Measurements from ENCODE around the gene CYP2F1.
A peak's percentile ranks its signal among the peaks of the same experiment; 100 is the strongest.

The CYP2F1 gene

GRCh38 chr19:41154060-41154459, 39.8 kb downstream of the CYP2F1 start:
- Histone ChIP-seq H3K4me1 (no peaks in the 10 kb centered on the region), H3K36me3 (no peaks in the 10 kb centered on the region), H3K27me3 (no peaks in the 10 kb centered on the region), H3K9me3 (no peaks in the 10 kb centered on the region), H3K4me3 (ENCODE audit: low read depth, low read length) (no peak overlapping the region)
- no peak for DNase-seq
- TF ChIP-seq, protein P1, sequence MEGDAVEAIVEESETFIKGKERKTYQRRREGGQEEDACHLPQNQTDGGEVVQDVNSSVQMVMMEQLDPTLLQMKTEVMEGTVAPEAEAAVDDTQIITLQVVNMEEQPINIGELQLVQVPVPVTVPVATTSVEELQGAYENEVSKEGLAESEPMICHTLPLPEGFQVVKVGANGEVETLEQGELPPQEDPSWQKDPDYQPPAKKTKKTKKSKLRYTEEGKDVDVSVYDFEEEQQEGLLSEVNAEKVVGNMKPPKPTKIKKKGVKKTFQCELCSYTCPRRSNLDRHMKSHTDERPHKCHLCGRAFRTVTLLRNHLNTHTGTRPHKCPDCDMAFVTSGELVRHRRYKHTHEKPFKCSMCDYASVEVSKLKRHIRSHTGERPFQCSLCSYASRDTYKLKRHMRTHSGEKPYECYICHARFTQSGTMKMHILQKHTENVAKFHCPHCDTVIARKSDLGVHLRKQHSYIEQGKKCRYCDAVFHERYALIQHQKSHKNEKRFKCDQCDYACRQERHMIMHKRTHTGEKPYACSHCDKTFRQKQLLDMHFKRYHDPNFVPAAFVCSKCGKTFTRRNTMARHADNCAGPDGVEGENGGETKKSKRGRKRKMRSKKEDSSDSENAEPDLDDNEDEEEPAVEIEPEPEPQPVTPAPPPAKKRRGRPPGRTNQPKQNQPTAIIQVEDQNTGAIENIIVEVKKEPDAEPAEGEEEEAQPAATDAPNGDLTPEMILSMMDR (IDR thresholded peaks at IDR 0.05; ENCODE audit: low read depth, low read length) = no peak

GRCh38 chr19:41156207-41156606, 42.0 kb downstream of the CYP2F1 start:
- Histone ChIP-seq H3K36me3 (no peaks in the 10 kb centered on the region), H3K9me3 (no peaks in the 10 kb centered on the region), H3K27me3 (no peaks in the 10 kb centered on the region), H3K4me3 (ENCODE audit: low read depth, low read length) (no peak overlapping the region), H3K4me1 (no peaks in the 10 kb centered on the region)
- TF ChIP-seq, protein P1 (IDR thresholded peaks at IDR 0.05; ENCODE audit: low read depth, low read length) = no peak
- no peak for DNase-seq

- Histone ChIP-seq H3K9me3 (no peaks in the 10 kb centered on the region), H3K4me3 (ENCODE audit: low read depth, low read length) (no peak overlapping the region), H3K36me3 (no peaks in the 10 kb centered on the region), H3K4me1 (no peaks in the 10 kb centered on the region), H3K27me3 (no peaks in the 10 kb centered on the region)
- TF ChIP-seq, protein P1 (IDR thresholded peaks at IDR 0.05; ENCODE audit: low read depth, low read length) = no peak
- no peak for DNase-seq
These were observed 45.6 kb downstream of the CYP2F1 start for GRCh38 chr19:41159881-41160280.

DNA sequence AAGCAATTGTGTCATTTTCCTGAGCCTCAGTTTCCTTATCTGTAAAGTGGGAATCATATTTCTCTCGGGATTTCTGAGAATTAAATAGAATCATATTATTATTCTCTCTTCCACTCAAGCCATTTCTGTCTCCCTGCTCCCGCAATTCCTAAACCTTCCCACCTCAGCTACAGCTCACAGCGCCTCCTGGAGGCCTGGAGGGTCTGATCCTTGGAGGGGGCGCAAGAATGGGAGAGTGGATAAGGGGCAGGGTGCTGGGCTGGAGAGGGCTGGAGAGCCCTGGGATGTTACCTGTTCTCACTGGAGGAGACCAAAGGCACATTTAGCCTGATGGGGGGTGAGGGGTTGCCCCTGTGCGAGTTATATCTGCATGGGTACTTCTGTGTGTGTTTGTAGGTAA, 47.7 kb downstream of the CYP2F1 start:
- no peaks in the 10 kb centered on the region for H3K4me1 ChIP-seq
- TF ChIP-seq, protein P1 (IDR thresholded peaks at IDR 0.05; ENCODE audit: low read depth, low read length) = peak; percentile 33; the same call in 1 of the 2 replicates
- peak; percentile 15 for DNase-seq
- no peaks in the 10 kb centered on the region for H3K9me3 ChIP-seq
- H3K4me3 ChIP-seq (ENCODE audit: low read depth, low read length) = no peak overlapping the region
- no peaks in the 10 kb centered on the region for H3K27me3 ChIP-seq
- H3K36me3 ChIP-seq = no peaks in the 10 kb centered on the region

DNA sequence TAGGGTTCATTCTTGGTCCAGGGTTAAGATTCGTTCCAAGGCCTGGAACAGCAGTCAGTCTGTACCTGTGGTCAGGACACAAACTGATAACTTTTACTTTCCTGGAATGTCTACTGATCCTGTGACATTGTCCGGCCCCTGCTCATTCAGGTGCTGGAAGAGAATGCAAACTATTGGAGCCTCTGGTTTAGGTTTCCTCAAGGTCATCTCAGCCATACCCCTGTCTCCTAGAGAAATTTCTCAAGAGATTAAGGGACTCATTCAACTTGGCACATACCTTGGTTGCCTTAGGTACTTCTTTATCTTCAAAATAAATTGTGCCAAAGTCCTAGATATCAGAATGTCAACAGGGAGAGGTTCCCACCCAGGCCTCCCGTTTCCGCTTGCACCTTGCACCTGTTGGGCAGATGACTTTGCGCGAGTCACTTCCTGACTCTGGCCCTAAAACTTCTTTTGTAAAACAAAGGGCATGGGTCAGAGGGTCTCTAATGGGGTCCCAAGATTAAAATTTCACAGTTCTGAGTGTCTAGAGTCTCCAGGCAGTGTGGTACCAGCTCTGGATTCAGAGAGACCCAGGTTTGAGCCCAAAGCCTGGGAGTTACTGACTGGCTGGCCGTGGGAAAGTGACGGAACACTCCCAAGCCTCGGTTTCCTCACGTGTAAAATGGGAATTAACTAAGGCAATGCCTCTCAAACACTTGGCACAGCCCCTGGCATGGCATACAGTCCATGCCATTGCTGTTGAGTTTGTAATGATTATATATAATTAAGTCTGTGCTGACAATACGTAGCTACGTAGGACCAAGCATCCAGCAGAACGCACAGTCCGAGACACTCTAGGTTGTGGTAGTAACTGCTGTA, 52.9 kb downstream of the CYP2F1 start:
- Histone ChIP-seq H3K4me3 (ENCODE audit: low read depth, low read length) (no peak overlapping the region), H3K36me3 (no peaks in the 10 kb centered on the region), H3K9me3 (no peaks in the 10 kb centered on the region), H3K27me3 (no peaks in the 10 kb centered on the region), H3K4me1 (no peaks in the 10 kb centered on the region)
- TF ChIP-seq, protein P1 (IDR thresholded peaks at IDR 0.05; ENCODE audit: low read depth, low read length) = no peak
- DNase-seq = no peak
